Chondrocyte (in vitro differentiated cells): Measurements from ENCODE around the gene LDB2. TPM values are rescaled to one million over a fixed set of nuclear protein-coding genes. Genes with fewer than 3 reads are reported as not detected.

Experiments
- DNase-seq: peaks from one replicate; pipeline ENCODE4 v3.0.0; 2021; ENCODE audit warnings: mixed read lengths, low spot score
- H3K27ac Mint-ChIP-seq: one replicate; pipeline ENCODE4 v1.8.0; 2021; ENCODE audit warnings: mild to moderate bottlenecking, moderate library complexity, mixed read lengths; ENCODE audit not compliant: unreplicated experiment
- H3K27me3 Mint-ChIP-seq: 2 replicates; pipeline ENCODE4 v1.8.0; 2021; ENCODE audit warnings: low read depth, mixed read lengths
- H3K36me3 Mint-ChIP-seq: 2 replicates; pipeline ENCODE4 v1.8.0; 2021; ENCODE audit warnings: low read depth, mixed read lengths
- H3K4me1 Mint-ChIP-seq: 2 replicates; pipeline ENCODE4 v1.8.0; 2021; ENCODE audit warnings: low read depth, mild to moderate bottlenecking, mixed read lengths
- H3K4me3 Mint-ChIP-seq: one replicate; pipeline ENCODE4 v1.8.0; 2021; ENCODE audit warnings: mild to moderate bottlenecking, moderate library complexity, mixed read lengths; ENCODE audit not compliant: unreplicated experiment
- H3K9me3 Mint-ChIP-seq: 2 replicates; pipeline ENCODE4 v1.8.0; 2021; ENCODE audit warnings: low read depth, mixed read lengths
- total RNA-seq: library from RNA; stranded (reverse); gene quantifications from 3 replicates; pipeline ENCODE4 v1.2.1, GENCODE V29; 2021
- TF ChIP-seq, protein P1 (sequence below): fragments of 200-600 bp; sonication (generic); IDR thresholded peaks from 2 replicates; pipeline ENCODE4 v1.5.0; 2021; ENCODE audit warnings: antibody characterized with exemption, mild to moderate bottlenecking, moderate library complexity

Gene LDB2
- total RNA-seq, 1 donor from 2014 or later: 2.0 TPM

DNA sequence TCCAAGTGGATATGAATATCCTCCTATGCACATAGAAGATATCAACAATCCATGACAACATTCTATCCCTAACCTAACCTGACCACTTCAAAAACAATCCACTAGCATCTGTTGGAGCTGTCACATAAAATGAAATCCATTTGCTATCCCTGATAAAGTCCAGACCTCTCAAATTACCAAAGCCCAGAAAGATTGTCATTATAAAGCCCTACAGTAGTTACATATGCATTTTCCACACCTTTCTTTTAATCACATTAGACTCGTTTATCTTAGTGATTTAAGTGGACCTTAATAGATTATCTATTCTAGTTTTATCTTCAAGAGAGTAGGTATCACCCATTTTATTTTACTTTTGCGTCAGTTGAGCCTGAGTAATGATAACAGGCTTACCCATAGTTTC lies 30.6 kb downstream of the LDB2 start:
- H3K36me3 Mint-ChIP-seq: no peaks in the 10 kb centered on the region
- H3K4me3 Mint-ChIP-seq: no peak overlapping the region
- no peak overlapping the region for H3K27ac Mint-ChIP-seq

DNA sequence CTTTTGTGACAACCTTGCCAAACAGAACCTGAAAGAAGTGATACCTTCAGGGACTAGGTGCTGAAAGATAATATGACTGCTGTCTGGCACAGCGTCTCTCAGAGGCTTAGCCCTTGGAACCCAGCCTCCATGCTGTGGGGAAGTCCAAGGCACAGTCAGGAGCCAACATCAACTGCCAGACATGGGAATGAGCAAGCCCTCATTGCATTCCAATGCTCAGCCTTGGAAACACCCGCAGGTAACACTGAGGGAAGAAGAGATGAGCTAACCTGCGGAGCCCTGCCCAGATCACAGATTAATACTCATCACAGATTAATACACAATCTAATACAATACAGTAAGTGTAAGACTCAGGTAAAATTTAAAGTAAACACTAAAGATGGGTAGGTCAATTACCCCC lies 31.5 kb downstream of the LDB2 start:
- Mint-ChIP-seq H3K4me1 (peaks cover 13% of the 10 kb centered on the region), H3K27ac (no peak overlapping the region), H3K27me3 (no peaks in the 10 kb centered on the region), H3K9me3 (no peaks in the 10 kb centered on the region), H3K4me3 (no peak overlapping the region), H3K36me3 (no peaks in the 10 kb centered on the region)
- TF ChIP-seq, protein P1, sequence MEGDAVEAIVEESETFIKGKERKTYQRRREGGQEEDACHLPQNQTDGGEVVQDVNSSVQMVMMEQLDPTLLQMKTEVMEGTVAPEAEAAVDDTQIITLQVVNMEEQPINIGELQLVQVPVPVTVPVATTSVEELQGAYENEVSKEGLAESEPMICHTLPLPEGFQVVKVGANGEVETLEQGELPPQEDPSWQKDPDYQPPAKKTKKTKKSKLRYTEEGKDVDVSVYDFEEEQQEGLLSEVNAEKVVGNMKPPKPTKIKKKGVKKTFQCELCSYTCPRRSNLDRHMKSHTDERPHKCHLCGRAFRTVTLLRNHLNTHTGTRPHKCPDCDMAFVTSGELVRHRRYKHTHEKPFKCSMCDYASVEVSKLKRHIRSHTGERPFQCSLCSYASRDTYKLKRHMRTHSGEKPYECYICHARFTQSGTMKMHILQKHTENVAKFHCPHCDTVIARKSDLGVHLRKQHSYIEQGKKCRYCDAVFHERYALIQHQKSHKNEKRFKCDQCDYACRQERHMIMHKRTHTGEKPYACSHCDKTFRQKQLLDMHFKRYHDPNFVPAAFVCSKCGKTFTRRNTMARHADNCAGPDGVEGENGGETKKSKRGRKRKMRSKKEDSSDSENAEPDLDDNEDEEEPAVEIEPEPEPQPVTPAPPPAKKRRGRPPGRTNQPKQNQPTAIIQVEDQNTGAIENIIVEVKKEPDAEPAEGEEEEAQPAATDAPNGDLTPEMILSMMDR: no peak
- no peak for DNase-seq

More for the DNA sequence above, 30.6 kb downstream of the LDB2 start:
- no peaks in the 10 kb centered on the region for H3K27me3 Mint-ChIP-seq
- DNase-seq: no peak
- H3K4me1 Mint-ChIP-seq: peaks cover 12% of the 10 kb centered on the region
- TF ChIP-seq, protein P1: no peak
- no peaks in the 10 kb centered on the region for H3K9me3 Mint-ChIP-seq

DNA sequence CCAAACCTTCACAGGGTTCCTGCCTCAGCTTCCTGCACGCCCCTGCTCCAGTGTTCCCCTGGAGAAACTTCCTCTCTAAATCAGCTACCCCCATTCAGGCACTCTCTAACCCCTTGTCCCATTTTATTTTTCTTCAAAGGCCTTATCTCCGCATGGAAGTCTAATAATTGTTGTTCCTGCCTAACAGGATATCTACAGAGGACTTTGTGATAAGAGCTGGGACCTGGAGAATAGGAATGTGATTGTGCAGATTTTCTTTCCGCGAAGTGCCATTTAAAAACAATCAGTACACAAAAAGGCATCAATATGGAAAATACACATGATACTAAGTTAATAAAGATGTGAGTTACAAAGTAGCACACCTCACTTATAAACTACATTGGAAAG lies 32.6 kb downstream of the LDB2 start:
- TF ChIP-seq, protein P1: no peak
- Mint-ChIP-seq H3K27ac (no peak overlapping the region), H3K9me3 (no peaks in the 10 kb centered on the region), H3K27me3 (no peaks in the 10 kb centered on the region), H3K4me1 (peaks cover 15% of the 10 kb centered on the region), H3K4me3 (no peak overlapping the region), H3K36me3 (no peaks in the 10 kb centered on the region)
- DNase-seq: no peak

DNA sequence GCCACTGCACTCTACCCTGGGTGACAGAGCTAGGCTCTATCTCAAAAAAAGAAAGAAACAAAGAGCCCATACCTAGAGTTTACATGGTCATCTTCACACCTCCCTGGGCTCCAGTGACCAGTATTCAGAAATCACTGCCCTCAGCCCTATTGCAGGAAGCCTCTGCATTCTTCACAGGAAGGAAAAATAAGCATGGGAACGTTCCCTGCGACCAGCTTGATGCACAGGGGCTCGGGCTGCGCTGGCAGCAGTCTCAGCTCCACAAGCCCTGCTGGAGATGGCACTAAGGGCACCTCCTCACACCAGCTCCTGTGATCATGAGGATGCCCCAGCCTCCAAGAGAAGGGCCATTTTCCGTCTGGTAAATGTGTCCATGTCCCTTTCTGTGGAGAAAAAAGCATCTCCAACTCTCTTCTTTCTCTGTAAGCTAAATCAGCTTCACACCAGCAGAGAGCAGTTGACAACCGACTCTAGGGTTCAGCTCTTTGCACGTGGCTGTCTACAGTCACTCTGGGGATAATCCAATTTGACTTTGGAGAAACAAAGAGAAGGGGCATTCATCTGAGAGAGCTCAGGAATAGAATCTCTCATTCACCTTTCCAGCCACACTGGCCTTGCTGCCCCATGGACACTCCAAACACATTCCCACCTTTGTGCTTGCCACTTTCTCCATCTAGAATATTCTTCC lies 33.1 kb downstream of the LDB2 start:
- TF ChIP-seq, protein P1: no peak
- DNase-seq: no peak
- H3K36me3 Mint-ChIP-seq: no peaks in the 10 kb centered on the region
- peaks cover 20% of the 10 kb centered on the region for H3K4me1 Mint-ChIP-seq
- no peak overlapping the region for H3K27ac Mint-ChIP-seq
- H3K9me3 Mint-ChIP-seq: no peaks in the 10 kb centered on the region
- H3K4me3 Mint-ChIP-seq: no peak overlapping the region
- no peaks in the 10 kb centered on the region for H3K27me3 Mint-ChIP-seq

DNA sequence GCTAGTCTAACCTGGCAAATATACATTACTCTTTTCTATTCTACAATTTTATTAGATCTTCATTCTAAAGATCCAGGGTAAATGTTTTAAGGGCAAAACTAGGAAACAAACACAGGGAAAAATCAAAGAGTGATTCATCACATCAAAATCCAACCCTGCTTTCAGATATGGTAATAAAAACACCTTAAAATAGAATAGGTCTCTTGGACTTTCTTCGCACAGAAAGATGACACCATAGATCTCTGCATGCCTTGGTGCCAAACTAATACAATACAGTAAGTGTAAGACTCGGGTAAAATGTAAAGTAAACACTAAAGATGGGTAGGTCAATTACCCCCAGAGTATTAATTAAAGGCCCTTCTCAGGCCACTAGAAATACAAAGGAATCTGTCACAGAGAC lies 34.2 kb downstream of the LDB2 start:
- Mint-ChIP-seq H3K27ac (no peak overlapping the region), H3K9me3 (no peaks in the 10 kb centered on the region), H3K36me3 (no peaks in the 10 kb centered on the region), H3K4me3 (no peak overlapping the region), H3K27me3 (no peaks in the 10 kb centered on the region), H3K4me1 (peaks cover 19% of the 10 kb centered on the region)
- TF ChIP-seq, protein P1: no peak
- no peak for DNase-seq
